NCI-H345 treated with DMSO at 0.1 percent for 48 hours (cell line): ENCODE measurements around the gene PCDHGA4.
"Not testable (repeated sequence)": the region's sequence is repeated elsewhere in the genome, so short reads cannot be mapped to it uniquely, and the experiment has no call there.

Experiments used
- DNase-seq: peaks from one replicate; lab custom pipeline; 2025; ENCODE audit not compliant: unreplicated experiment; lab: John Stamatoyannopoulos, UW

The PCDHGA4 gene

GRCh38 chr5:141382469-141383294 lies 27.9 kb downstream of the PCDHGA4 start, which contains the start of gene PCDHGA7:
PCDHGA7 (plus strand) TSS chr5:141382742; CDS start chr5:141382900, 158 bp downstream.
- DNase-seq: no peak

- DNase-seq: no peak
Observed at GRCh38 chr5:141383345-141383744, 28.5 kb downstream of the PCDHGA4 start.

GRCh38 chr5:141384471-141385267 lies 29.8 kb downstream of the PCDHGA4 start:
- no peak for DNase-seq

GRCh38 chr5:141387557-141388311 lies 32.9 kb downstream of the PCDHGA4 start, which contains the start of gene PCDHGB4:
PCDHGB4 (plus strand) TSS chr5:141387698; CDS start chr5:141387885, 187 bp downstream.
- not testable (repeated sequence) for DNase-seq

- no peak for DNase-seq
Observed at GRCh38 chr5:141388661-141389060, 33.8 kb downstream of the PCDHGA4 start.

GRCh38 chr5:141389153-141390042 lies 34.6 kb downstream of the PCDHGA4 start:
- no peak for DNase-seq

- DNase-seq: no peak
Observed at GRCh38 chr5:141392429-141393198, 37.8 kb downstream of the PCDHGA4 start, which contains the start of gene PCDHGA8. PCDHGA8 (plus strand) TSS chr5:141392633; CDS start chr5:141392814, 181 bp downstream.

GRCh38 chr5:141393267-141393666 lies 38.4 kb downstream of the PCDHGA4 start:
- no peak for DNase-seq

- DNase-seq: not testable (repeated sequence)
Observed at GRCh38 chr5:141394401-141395187, 39.8 kb downstream of the PCDHGA4 start.

GRCh38 chr5:141397756-141398551 lies 43.1 kb downstream of the PCDHGA4 start, which contains the start of gene PCDHGB5:
PCDHGB5 (plus strand) TSS chr5:141397947; CDS start chr5:141398128, 181 bp downstream.
- not testable (repeated sequence) for DNase-seq

- no peak for DNase-seq
Observed at GRCh38 chr5:141398608-141399007, 43.8 kb downstream of the PCDHGA4 start.

GRCh38 chr5:141399555-141400258 lies 44.9 kb downstream of the PCDHGA4 start:
- no peak for DNase-seq

GRCh38 chr5:141402553-141403243 lies 47.9 kb downstream of the PCDHGA4 start, which contains the start of gene PCDHGA9:
PCDHGA9 (plus strand) TSS chr5:141402778; CDS start chr5:141402953, 175 bp downstream.
- DNase-seq: no peak

GRCh38 chr5:141403387-141403786 lies 48.6 kb downstream of the PCDHGA4 start:
- DNase-seq: no peak
